ENCODE data around the gene GNB1.

GNB1 gene

DNA sequence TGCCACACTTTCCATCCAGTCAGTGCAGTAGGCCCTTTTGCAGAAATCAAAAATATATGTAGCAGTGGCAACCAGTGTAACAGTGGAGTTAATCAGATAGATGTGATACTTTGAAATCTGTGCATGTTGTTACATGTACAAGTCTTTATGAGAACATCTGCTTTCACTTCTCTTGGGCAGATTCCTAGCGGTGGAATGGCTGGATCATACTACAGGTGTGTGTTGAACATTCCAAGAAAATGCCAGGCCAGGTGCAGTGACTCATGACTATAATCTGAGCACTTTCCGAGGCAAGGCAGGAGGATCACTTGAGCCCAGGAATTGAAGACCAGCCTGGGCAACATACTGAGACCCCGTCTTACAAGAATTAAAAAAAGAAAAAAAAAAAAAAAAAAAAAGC lies 55.3 kb downstream of the GNB1 start:
- no peak overlapping the region for H3K4me3 ChIP-seq (ENCODE audit: insufficient read depth, low read length, poor library complexity, severe bottlenecking)
- peak overlapping the region; percentile 59 for H3K9ac ChIP-seq (ENCODE audit: low read length)
- H3K9me3 ChIP-seq (ENCODE audit: insufficient read depth, low read length): no peaks in the 10 kb centered on the region
- H3K79me2 ChIP-seq (ENCODE audit: insufficient read depth, low read length): peaks cover 68% of the 10 kb centered on the region
- H3K36me3 ChIP-seq (ENCODE audit: low read length): 0 out of 2 replicates have a peak, but pooled peaks cover 5% of the 10 kb centered on the region
- TF ChIP-seq EZH2phosphoT487 (conservative IDR thresholded peaks at IDR 0.05; ENCODE audit: low read length): no peak
- TF ChIP-seq, protein P1, sequence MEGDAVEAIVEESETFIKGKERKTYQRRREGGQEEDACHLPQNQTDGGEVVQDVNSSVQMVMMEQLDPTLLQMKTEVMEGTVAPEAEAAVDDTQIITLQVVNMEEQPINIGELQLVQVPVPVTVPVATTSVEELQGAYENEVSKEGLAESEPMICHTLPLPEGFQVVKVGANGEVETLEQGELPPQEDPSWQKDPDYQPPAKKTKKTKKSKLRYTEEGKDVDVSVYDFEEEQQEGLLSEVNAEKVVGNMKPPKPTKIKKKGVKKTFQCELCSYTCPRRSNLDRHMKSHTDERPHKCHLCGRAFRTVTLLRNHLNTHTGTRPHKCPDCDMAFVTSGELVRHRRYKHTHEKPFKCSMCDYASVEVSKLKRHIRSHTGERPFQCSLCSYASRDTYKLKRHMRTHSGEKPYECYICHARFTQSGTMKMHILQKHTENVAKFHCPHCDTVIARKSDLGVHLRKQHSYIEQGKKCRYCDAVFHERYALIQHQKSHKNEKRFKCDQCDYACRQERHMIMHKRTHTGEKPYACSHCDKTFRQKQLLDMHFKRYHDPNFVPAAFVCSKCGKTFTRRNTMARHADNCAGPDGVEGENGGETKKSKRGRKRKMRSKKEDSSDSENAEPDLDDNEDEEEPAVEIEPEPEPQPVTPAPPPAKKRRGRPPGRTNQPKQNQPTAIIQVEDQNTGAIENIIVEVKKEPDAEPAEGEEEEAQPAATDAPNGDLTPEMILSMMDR (IDR thresholded peaks at IDR 0.05; ENCODE audit: insufficient read depth, low read length, poor library complexity, severe bottlenecking): no peak
- peak overlapping the region; percentile 83 for H3K4me2 ChIP-seq (ENCODE audit: low read depth, low read length, poor library complexity, severe bottlenecking)
- no peaks in the 10 kb centered on the region for H3K9me2 ChIP-seq (replicated peaks; ENCODE audit: insufficient read depth, low read length)
- no peaks in the 10 kb centered on the region for H3K27me3 ChIP-seq (ENCODE audit: low read length)
- H3K27ac ChIP-seq (ENCODE audit: low read depth, low read length): peak overlapping the region; percentile 97
- H3F3A ChIP-seq (ENCODE audit: insufficient read depth): peaks cover 63% of the 10 kb centered on the region
- H2AFZ ChIP-seq (ENCODE audit: low read depth, low read length, severe bottlenecking): no peak overlapping the region
- no peaks in the 10 kb centered on the region for H4K20me1 ChIP-seq (ENCODE audit: low read depth, low read length)

DNA sequence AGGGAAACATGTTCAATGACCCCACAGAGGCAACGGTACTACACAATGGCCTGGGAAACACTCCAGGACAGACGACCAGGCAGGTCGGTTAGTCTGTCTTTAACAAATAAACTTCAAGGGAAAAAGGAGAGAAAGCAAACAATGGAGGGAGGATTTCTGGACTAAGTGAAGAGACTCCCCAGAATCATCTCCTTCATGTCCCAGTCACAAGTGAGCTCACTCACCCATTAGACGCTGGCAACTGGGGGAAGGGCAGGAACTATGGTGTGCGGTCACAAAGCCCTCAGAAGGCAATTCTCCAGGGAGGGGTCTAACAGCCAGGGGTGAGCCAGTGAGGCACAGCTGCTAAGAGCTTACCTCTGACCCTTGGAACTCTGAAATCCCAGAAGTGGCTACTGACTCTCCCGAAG lies 57.0 kb downstream of the GNB1 start:
- peak overlapping the region; percentile 97 for H3K27ac ChIP-seq (ENCODE audit: low read depth, low read length)
- H3K9me2 ChIP-seq (replicated peaks; ENCODE audit: insufficient read depth, low read length): no peaks in the 10 kb centered on the region
- no peaks in the 10 kb centered on the region for H3K27me3 ChIP-seq (ENCODE audit: low read length)
- H3K4me2 ChIP-seq (ENCODE audit: low read depth, low read length, poor library complexity, severe bottlenecking): peak overlapping the region; percentile 83
- no peaks in the 10 kb centered on the region for H3K9me3 ChIP-seq (ENCODE audit: insufficient read depth, low read length)
- 0 out of 2 replicates have a peak, but pooled peaks cover 9% of the 10 kb centered on the region for H3K36me3 ChIP-seq (ENCODE audit: low read length)
- no peaks in the 10 kb centered on the region for H4K20me1 ChIP-seq (ENCODE audit: low read depth, low read length)
- H3K79me2 ChIP-seq (ENCODE audit: insufficient read depth, low read length): peaks cover 65% of the 10 kb centered on the region
- no peak overlapping the region for H2AFZ ChIP-seq (ENCODE audit: low read depth, low read length, severe bottlenecking)
- peaks cover 51% of the 10 kb centered on the region for H3F3A ChIP-seq (ENCODE audit: insufficient read depth)
- H3K4me3 ChIP-seq (ENCODE audit: insufficient read depth, low read length, poor library complexity, severe bottlenecking): peak overlapping the region; percentile 30
- no peak for TF ChIP-seq EZH2phosphoT487 (conservative IDR thresholded peaks at IDR 0.05; ENCODE audit: low read length)
- TF ChIP-seq, protein P1 (IDR thresholded peaks at IDR 0.05; ENCODE audit: insufficient read depth, low read length, poor library complexity, severe bottlenecking): no peak
- H3K9ac ChIP-seq (ENCODE audit: low read length): peak overlapping the region; percentile 59

DNA sequence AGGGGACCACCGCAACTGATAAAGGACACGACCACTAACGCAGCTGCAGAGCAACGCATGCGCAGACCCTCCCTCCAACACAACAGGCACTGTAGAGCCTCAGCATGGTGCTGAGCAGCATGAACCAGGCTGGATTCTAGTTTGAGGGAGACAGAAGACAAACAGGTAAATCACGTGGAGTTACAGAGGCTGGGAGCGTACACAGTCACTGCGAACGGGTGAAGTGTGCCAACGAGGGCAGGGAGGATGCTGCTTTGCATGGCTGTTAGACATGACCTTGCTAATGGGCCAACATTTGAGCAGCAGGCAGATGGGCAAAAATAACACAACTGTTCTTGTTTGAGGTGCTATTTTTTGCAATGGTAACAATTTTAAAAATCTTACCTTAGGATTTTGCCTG lies 57.4 kb downstream of the GNB1 start:
- no peaks in the 10 kb centered on the region for H3K9me3 ChIP-seq (ENCODE audit: insufficient read depth, low read length)
- H2AFZ ChIP-seq (ENCODE audit: low read depth, low read length, severe bottlenecking): no peak overlapping the region
- H4K20me1 ChIP-seq (ENCODE audit: low read depth, low read length): no peaks in the 10 kb centered on the region
- no peaks in the 10 kb centered on the region for H3K27me3 ChIP-seq (ENCODE audit: low read length)
- peak overlapping the region; percentile 59 for H3K9ac ChIP-seq (ENCODE audit: low read length)
- H3K4me2 ChIP-seq (ENCODE audit: low read depth, low read length, poor library complexity, severe bottlenecking): peak overlapping the region; percentile 83
- TF ChIP-seq, protein P1 (IDR thresholded peaks at IDR 0.05; ENCODE audit: insufficient read depth, low read length, poor library complexity, severe bottlenecking): no peak
- no peak for TF ChIP-seq EZH2phosphoT487 (conservative IDR thresholded peaks at IDR 0.05; ENCODE audit: low read length)
- H3K79me2 ChIP-seq (ENCODE audit: insufficient read depth, low read length): peaks cover 66% of the 10 kb centered on the region
- peaks cover 47% of the 10 kb centered on the region for H3F3A ChIP-seq (ENCODE audit: insufficient read depth)
- peak overlapping the region; percentile 30 for H3K4me3 ChIP-seq (ENCODE audit: insufficient read depth, low read length, poor library complexity, severe bottlenecking)
- H3K9me2 ChIP-seq (replicated peaks; ENCODE audit: insufficient read depth, low read length): no peaks in the 10 kb centered on the region
- peak overlapping the region; percentile 97 for H3K27ac ChIP-seq (ENCODE audit: low read depth, low read length)
- 0 out of 2 replicates have a peak, but pooled peaks cover 9% of the 10 kb centered on the region for H3K36me3 ChIP-seq (ENCODE audit: low read length)

Measured in SU-DHL-6 (cell line).